Neural progenitor cell (in vitro differentiated cells): ENCODE data around the gene IMP4. TPM values are rescaled to one million over a fixed set of nuclear protein-coding genes. Genes with fewer than 3 reads are reported as not detected.

ENCODE experiments used
- DNase-seq: peaks from one replicate; pipeline ENCODE4 v3.0.0-alpha.2; 2016; ENCODE audit warnings: low spot score
- H2AFZ ChIP-seq: fragments of 200-600 bp; sonication (generic); replicated peaks from 2 replicates; pipeline ENCODE4 v1.6.1; 2016; ENCODE audit warnings: antibody characterized with exemption
- H3F3A ChIP-seq: fragments of 200-600 bp; sonication (generic); 2 replicates; pipeline ENCODE4 v1.6.1; 2016; ENCODE audit warnings: antibody characterized with exemption, low read depth
- H3K27ac ChIP-seq: fragments of 200-600 bp; sonication (generic); 2 replicates; pipeline ENCODE4 v1.5.1; 2016; ENCODE audit warnings: mild to moderate bottlenecking
- H3K27me3 ChIP-seq: fragments of 200-600 bp; sonication (generic); 2 replicates; pipeline ENCODE4 v1.6.1; 2016; ENCODE audit warnings: mild to moderate bottlenecking, moderate library complexity
- H3K36me3 ChIP-seq: fragments of 200-600 bp; sonication (generic); 2 replicates; pipeline ENCODE4 v1.5.1; 2016
- H3K4me1 ChIP-seq: fragments of 200-600 bp; sonication (generic); 2 replicates; pipeline ENCODE4 v1.6.1; 2016; ENCODE audit warnings: mixed run types
- H3K4me2 ChIP-seq: fragments of 200-600 bp; sonication (generic); 2 replicates; pipeline ENCODE4 v1.6.1; 2016
- H3K4me3 ChIP-seq: fragments of 200-600 bp; sonication (generic); 2 replicates; pipeline ENCODE4 v1.5.1; 2016
- H3K79me2 ChIP-seq: fragments of 200-600 bp; sonication (generic); 2 replicates; pipeline ENCODE4 v1.6.1; 2016; ENCODE audit warnings: low read depth
- H3K9ac ChIP-seq: fragments of 200-600 bp; sonication (generic); 2 replicates; pipeline ENCODE4 v1.6.1; 2016
- H3K9me3 ChIP-seq: fragments of 200-600 bp; sonication (generic); 2 replicates; pipeline ENCODE4 v1.5.1; 2016; ENCODE audit warnings: low read depth
- H4K20me1 ChIP-seq: fragments of 200-600 bp; sonication (generic); 2 replicates; pipeline ENCODE4 v1.6.1; 2016; ENCODE audit warnings: low read depth
- H3K27ac Mint-ChIP-seq: 3 replicates; pipeline ENCODE4 v1.8.0; 2021; ENCODE audit warnings: mixed read lengths
- H3K27me3 Mint-ChIP-seq: 2 replicates; pipeline ENCODE4 v1.8.0; 2022; ENCODE audit warnings: low read depth, mild to moderate bottlenecking, inconsistent platforms, moderate library complexity, mixed read lengths; ENCODE audit not compliant: insufficient read depth
- H3K36me3 Mint-ChIP-seq: 3 replicates; pipeline ENCODE4 v1.8.0; 2021; ENCODE audit warnings: mixed read lengths
- H3K4me1 Mint-ChIP-seq: 3 replicates; pipeline ENCODE4 v1.8.0; 2021; ENCODE audit warnings: mixed read lengths
- H3K4me3 Mint-ChIP-seq: 3 replicates; pipeline ENCODE4 v1.8.0; 2021; ENCODE audit warnings: mild to moderate bottlenecking, moderate library complexity, mixed read lengths
- H3K9me3 Mint-ChIP-seq: 3 replicates; pipeline ENCODE4 v1.8.0; 2020; ENCODE audit warnings: mixed read lengths
- EZH2 ChIP-seq: fragments of 200-600 bp; sonication (generic); IDR thresholded peaks from 2 replicates; pipeline ENCODE4 v1.6.1; 2017; ENCODE audit warnings: antibody characterized with exemption, mild to moderate bottlenecking, moderate library complexity
- EZH2phosphoT487 ChIP-seq: fragments of 200-600 bp; sonication (generic); IDR thresholded peaks from 2 replicates; pipeline ENCODE4 v1.6.1; 2017; ENCODE audit warnings: antibody characterized with exemption
- total RNA-seq: library from RNA; depleted of rRNA; stranded (reverse); fragments of >200 nt; gene quantifications from 2 replicates; pipeline ENCODE4 v1.2.3, GENCODE V29; 2015; ENCODE audit warnings: low replicate concordance
- TF ChIP-seq, protein P1 (sequence below): fragments of 200-600 bp; sonication (generic); IDR thresholded peaks from 2 replicates; pipeline ENCODE4 v1.5.1; 2017; ENCODE audit warnings: antibody characterized with exemption, mild to moderate bottlenecking

Gene IMP4
- total RNA-seq, 1 donor from 2014 or later, result 23.3 TPM

DNA sequence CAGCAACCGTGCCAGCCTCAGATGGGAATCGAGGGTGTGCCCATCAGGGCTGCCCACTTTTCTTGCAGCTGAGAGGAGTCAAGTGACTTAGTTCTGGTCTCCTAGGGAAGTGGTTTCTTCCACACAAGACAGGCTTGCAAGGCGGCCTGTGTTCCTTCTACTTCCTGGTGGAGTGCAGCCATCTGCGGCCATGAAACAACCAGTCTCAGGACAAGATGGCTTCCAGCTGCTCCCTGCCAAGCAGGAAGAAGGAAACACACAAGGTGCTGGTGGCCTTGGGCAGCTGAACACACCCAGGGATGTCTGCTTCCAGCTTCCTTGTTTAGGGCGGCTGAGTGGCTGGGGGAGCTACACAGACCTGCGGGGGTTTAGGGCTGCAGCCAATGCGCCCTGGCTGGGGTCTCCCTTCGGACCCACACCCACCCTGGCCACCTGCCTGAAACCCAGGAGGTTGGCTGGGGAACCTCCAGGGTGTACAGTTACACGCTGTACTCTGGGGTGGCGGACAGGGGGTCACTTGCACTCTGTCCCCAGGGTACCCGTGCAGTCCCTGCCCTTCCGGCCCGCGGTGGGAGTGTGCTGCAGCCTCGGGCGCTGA lies 47.9 kb downstream of the IMP4 start:
- H3K4me1 Mint-ChIP-seq, result peaks cover 34% of the 10 kb centered on the region
- H3K9me3 Mint-ChIP-seq, result no peaks in the 10 kb centered on the region
- no peak for DNase-seq
- Histone ChIP-seq H4K20me1 (no peaks in the 10 kb centered on the region), H3K9me3 (no peaks in the 10 kb centered on the region), H3K27ac (no peak overlapping the region), H3F3A (no peaks in the 10 kb centered on the region), H3K4me1 (peaks cover 11% of the 10 kb centered on the region), H3K4me2 (peak overlapping the region; percentile 84), H3K4me3 (peak overlapping the region; percentile 75), H3K79me2 (no peaks in the 10 kb centered on the region), H2AFZ (no peak overlapping the region), H3K36me3 (no peaks in the 10 kb centered on the region), H3K27me3 (peaks cover 18% of the 10 kb centered on the region), H3K9ac (no peak overlapping the region)
- H3K36me3 Mint-ChIP-seq, result no peaks in the 10 kb centered on the region
- TF ChIP-seq EZH2 (no peak), EZH2phosphoT487 (no peak)
- TF ChIP-seq, protein P1, sequence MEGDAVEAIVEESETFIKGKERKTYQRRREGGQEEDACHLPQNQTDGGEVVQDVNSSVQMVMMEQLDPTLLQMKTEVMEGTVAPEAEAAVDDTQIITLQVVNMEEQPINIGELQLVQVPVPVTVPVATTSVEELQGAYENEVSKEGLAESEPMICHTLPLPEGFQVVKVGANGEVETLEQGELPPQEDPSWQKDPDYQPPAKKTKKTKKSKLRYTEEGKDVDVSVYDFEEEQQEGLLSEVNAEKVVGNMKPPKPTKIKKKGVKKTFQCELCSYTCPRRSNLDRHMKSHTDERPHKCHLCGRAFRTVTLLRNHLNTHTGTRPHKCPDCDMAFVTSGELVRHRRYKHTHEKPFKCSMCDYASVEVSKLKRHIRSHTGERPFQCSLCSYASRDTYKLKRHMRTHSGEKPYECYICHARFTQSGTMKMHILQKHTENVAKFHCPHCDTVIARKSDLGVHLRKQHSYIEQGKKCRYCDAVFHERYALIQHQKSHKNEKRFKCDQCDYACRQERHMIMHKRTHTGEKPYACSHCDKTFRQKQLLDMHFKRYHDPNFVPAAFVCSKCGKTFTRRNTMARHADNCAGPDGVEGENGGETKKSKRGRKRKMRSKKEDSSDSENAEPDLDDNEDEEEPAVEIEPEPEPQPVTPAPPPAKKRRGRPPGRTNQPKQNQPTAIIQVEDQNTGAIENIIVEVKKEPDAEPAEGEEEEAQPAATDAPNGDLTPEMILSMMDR, result no peak
- H3K27me3 Mint-ChIP-seq, result peaks cover 5% of the 10 kb centered on the region
- H3K4me3 Mint-ChIP-seq, result peak overlapping the region; percentile 86
- no peak overlapping the region for H3K27ac Mint-ChIP-seq

DNA sequence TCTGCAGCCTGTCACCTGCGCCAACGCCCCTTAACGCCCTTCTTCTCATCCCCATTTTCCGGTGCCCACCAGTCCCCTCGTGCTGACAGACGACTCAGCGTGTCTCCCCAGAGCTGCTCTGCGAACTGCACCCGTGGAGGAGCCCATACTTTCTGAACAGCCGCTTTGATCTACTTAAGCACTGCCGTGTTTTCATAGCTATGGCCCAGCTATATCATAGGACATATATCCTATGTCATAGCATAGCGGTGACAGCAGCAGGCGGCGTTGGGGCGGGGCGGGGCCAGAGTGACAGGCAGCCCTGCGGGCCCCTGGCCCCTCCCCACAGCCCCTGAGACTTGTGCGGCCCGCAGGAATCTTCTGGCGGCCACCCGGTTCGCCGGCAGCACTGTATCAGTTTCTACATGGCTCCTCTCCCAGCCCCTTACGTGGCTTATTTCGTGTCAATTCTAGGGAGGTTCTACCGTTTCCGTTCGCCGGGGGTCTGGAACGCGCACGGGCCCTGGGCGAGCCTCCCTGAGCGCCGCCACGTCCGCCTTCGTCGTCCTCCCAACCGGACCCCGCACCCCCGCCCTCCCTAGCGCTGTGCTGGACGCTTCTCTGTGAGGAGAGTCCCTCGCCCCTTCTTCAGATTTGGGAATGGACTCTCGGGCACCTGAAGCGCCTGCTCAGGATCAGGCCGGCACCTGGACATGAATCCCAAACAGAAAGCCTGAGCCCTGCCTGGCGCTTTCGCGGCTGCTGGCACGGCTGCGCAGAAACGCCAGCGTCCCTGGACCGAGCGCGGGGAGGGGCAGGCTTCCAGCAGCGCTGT lies 48.6 kb downstream of the IMP4 start:
- H3K36me3 Mint-ChIP-seq, result no peaks in the 10 kb centered on the region
- peak overlapping the region; percentile 10 for H3K9ac ChIP-seq
- H3K27ac Mint-ChIP-seq, result no peak overlapping the region

DNA sequence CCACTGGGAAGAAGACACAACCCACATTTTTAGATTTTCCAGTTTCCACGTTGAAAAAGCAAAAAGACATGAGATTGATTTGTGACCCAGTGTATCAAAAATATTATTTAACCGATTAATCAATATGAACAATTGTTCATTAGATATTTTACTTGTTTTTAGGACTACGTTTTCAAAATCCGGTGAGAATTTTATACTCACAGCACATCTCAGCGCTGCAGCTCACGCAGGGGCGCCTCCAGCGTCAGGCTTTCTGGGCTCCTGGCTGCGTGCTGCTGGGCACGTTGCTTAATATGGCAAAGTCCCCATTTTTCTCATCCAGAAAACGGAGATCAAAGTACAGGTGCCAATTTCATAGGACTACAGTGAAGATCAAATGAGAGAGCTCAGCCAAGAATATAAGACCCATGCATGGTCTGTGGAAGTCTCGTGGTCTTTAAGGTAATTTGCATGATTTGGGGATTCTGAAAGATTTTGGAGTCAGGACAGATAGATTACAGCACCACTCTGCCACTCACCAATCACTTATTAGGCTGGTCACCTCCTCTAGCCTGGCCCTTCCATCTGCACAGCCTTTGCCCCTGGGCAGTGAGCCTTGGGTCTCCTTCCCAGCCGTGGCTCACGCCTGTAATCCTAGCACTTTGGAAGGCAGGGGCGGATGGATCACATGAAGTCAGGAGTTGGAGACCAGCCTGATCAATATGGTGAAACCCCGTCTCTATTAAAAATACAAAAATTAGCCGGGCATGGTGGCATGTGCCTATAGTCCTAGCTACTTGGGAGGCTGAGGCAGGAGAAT lies 49.4 kb downstream of the IMP4 start:
- Histone ChIP-seq H3K9ac (no peak overlapping the region), H3K36me3 (no peaks in the 10 kb centered on the region), H3F3A (no peaks in the 10 kb centered on the region), H2AFZ (peak overlapping the region; percentile 99), H3K27me3 (peaks cover 18% of the 10 kb centered on the region), H3K9me3 (no peaks in the 10 kb centered on the region), H3K4me1 (peaks cover 11% of the 10 kb centered on the region), H3K4me3 (peak overlapping the region; percentile 75), H4K20me1 (no peaks in the 10 kb centered on the region), H3K4me2 (peak overlapping the region; percentile 84), H3K79me2 (no peaks in the 10 kb centered on the region), H3K27ac (no peak overlapping the region)
- H3K27me3 Mint-ChIP-seq, result peaks cover 5% of the 10 kb centered on the region
- no peak for DNase-seq
- no peak overlapping the region for H3K27ac Mint-ChIP-seq
- H3K4me3 Mint-ChIP-seq, result peak overlapping the region; percentile 86
- peaks cover 26% of the 10 kb centered on the region for H3K4me1 Mint-ChIP-seq
- H3K9me3 Mint-ChIP-seq, result no peaks in the 10 kb centered on the region
- TF ChIP-seq EZH2, result no peak
- TF ChIP-seq, protein P1, result peak; percentile 5
- H3K36me3 Mint-ChIP-seq, result no peaks in the 10 kb centered on the region

More for the DNA sequence above, 48.6 kb downstream of the IMP4 start:
- Histone ChIP-seq H4K20me1 (no peaks in the 10 kb centered on the region), H3K9me3 (no peaks in the 10 kb centered on the region), H3K4me2 (peak overlapping the region; percentile 84), H3F3A (no peaks in the 10 kb centered on the region), H3K36me3 (no peaks in the 10 kb centered on the region), H2AFZ (peak overlapping the region; percentile 99), H3K27me3 (peaks cover 18% of the 10 kb centered on the region), H3K27ac (no peak overlapping the region), H3K79me2 (no peaks in the 10 kb centered on the region), H3K4me1 (peaks cover 11% of the 10 kb centered on the region), H3K4me3 (peak overlapping the region; percentile 75)
- TF ChIP-seq, protein P1, result no peak
- TF ChIP-seq EZH2 (no peak), EZH2phosphoT487 (peak; percentile 7)
- H3K4me1 Mint-ChIP-seq, result peaks cover 34% of the 10 kb centered on the region
- H3K27me3 Mint-ChIP-seq, result peaks cover 5% of the 10 kb centered on the region
- no peaks in the 10 kb centered on the region for H3K9me3 Mint-ChIP-seq
- peak overlapping the region; percentile 86 for H3K4me3 Mint-ChIP-seq
- peak; percentile 84 for DNase-seq
